Subcutaneous abdominal adipose tissue (tissue), 5 donors: ENCODE measurements around the gene CYB5R2.

Experiments
- H3K27ac ChIP-seq: one replicate; pipeline ENCODE4 v1.7.0; 2013; ENCODE audit warnings: low read depth, mild to moderate bottlenecking, inconsistent platforms, low read length, moderate library complexity
- H3K27me3 ChIP-seq, 5 donors: one replicate each; pipeline ENCODE4 v1.7.0; 2013; ENCODE audit warnings: low read length in 5 of 5, inconsistent platforms in 1 of 5; ENCODE audit not compliant: control insufficient read depth in 5 of 5, insufficient read depth in 4 of 5
- H3K36me3 ChIP-seq, 5 donors: one replicate each; pipeline ENCODE4 v1.7.0; 2013; ENCODE audit warnings: low read length in 5 of 5; ENCODE audit not compliant: control insufficient read depth in 5 of 5, insufficient read depth in 5 of 5
- H3K4me1 ChIP-seq, 5 donors: one replicate each; pipeline ENCODE4 v1.7.0; 2013; ENCODE audit warnings: low read length in 5 of 5, mild to moderate bottlenecking in 3 of 5, moderate library complexity in 1 of 5; ENCODE audit not compliant: control insufficient read depth in 5 of 5, insufficient read depth in 5 of 5
- H3K4me3 ChIP-seq, 5 donors: one replicate each; pipeline ENCODE4 v1.7.0; 2013; ENCODE audit warnings: low read length in 5 of 5, low read depth in 1 of 5
- H3K9ac ChIP-seq, 5 donors: one replicate each; pipeline ENCODE4 v1.7.0; 2013; ENCODE audit warnings: low read length in 5 of 5, mild to moderate bottlenecking in 4 of 5, moderate library complexity in 3 of 5
- H3K9me3 ChIP-seq, 5 donors: one replicate each; pipeline ENCODE4 v1.7.0; 2013; ENCODE audit warnings: low read length in 5 of 5; ENCODE audit not compliant: control insufficient read depth in 5 of 5
- donor health status: healthy.
- donor health status: healthy.
- donor health status: healthy.
- donor health status: healthy.
- donor health status: healthy.

CYB5R2 gene

DNA sequence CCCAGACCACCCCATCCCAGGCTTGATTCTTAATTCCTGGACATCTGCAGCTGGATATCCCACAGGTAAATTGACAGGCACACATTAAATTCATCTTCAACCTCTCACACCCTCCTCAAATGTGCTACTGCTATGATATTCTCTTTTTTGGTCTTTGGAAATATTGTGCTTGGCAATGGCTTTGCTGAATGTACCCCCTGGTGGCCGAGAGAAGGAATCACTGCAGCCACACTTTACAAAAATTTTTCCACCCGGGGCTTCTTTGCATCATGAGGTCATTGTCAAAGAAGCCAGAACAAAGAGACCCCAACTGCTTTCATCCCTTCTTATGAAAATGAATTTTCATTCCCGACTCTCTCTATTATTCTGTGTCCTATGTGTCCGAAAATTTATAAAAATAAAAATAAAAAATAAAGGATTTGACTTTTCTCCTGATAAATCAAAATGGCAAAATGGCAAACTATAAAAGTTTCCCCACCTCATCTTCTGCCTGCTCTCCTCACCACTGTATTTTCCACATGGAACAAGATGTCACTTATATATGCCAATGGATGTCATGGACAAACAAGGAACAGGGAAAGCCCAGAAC lies 15.0 kb upstream of the CYB5R2 start:
- H3K27me3 ChIP-seq, result peaks cover 0 to 11% (median 0%) of the 10 kb centered on the region in 5 donors
- H3K36me3 ChIP-seq, result no peaks in the 10 kb centered on the region
- H3K9ac ChIP-seq, result no peak overlapping the region
- H3K4me3 ChIP-seq, result no peak overlapping the region
- H3K27ac ChIP-seq, result no peak overlapping the region
- no peaks in the 10 kb centered on the region for H3K9me3 ChIP-seq
- H3K4me1 ChIP-seq, result no peaks in the 10 kb centered on the region

GRCh38 chr11:7687386-7687785 lies 14.1 kb upstream of the CYB5R2 start:
- Histone ChIP-seq H3K4me1 (no peaks in the 10 kb centered on the region), H3K27ac (no peak overlapping the region), H3K9me3 (no peaks in the 10 kb centered on the region), H3K4me3 (no peak overlapping the region), H3K27me3 (peaks cover 0 to 8% (median 0%) of the 10 kb centered on the region in 5 donors), H3K36me3 (no peaks in the 10 kb centered on the region), H3K9ac (no peak overlapping the region)

DNA sequence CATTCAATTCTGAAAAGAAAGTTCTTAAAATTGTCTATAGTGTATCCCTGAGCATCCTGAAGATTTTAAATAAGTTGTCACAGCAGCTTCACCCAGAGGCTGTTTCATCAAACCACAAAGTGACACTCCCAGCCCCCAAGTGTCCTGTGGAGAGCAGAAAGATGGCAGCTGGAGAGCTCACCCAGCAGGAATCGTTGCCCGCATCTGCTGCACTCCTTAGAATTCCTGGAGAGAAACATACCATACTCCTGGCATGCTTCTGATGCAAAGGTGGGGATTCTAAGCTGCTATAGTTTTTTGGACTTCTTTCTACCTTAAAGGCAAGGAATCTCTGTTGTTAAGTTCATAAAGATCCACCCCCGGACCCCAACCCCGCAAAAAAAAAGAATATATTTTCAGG lies 13.5 kb upstream of the CYB5R2 start:
- Histone ChIP-seq H3K4me3 (no peak overlapping the region), H3K9ac (no peak overlapping the region), H3K27ac (no peak overlapping the region), H3K27me3 (peaks cover 0 to 5% (median 0%) of the 10 kb centered on the region in 5 donors), H3K9me3 (no peaks in the 10 kb centered on the region), H3K36me3 (no peaks in the 10 kb centered on the region), H3K4me1 (no peaks in the 10 kb centered on the region)

GRCh38 chr11:7683571-7683970 lies 10.3 kb upstream of the CYB5R2 start:
- no peaks in the 10 kb centered on the region for H3K4me1 ChIP-seq
- H3K9me3 ChIP-seq, result no peaks in the 10 kb centered on the region
- H3K36me3 ChIP-seq, result no peaks in the 10 kb centered on the region
- no peak overlapping the region for H3K9ac ChIP-seq
- H3K27me3 ChIP-seq, result peaks cover 0 to 3% (median 0%) of the 10 kb centered on the region in 5 donors
- no peak overlapping the region for H3K27ac ChIP-seq
- H3K4me3 ChIP-seq, result no peak overlapping the region

GRCh38 chr11:7677796-7678201 lies 4.5 kb upstream of the CYB5R2 start:
- H3K4me1 ChIP-seq, result peaks cover 2 to 16% (median 12%) of the 10 kb centered on the region in 5 donors
- H3K27me3 ChIP-seq, result peaks cover 0 to 6% (median 3%) of the 10 kb centered on the region in 5 donors
- H3K27ac ChIP-seq, result no peak overlapping the region
- H3K9me3 ChIP-seq, result no peaks in the 10 kb centered on the region
- H3K36me3 ChIP-seq, result no peaks in the 10 kb centered on the region
- H3K4me3 ChIP-seq, result no peak overlapping the region
- H3K9ac ChIP-seq, result no peak overlapping the region

DNA sequence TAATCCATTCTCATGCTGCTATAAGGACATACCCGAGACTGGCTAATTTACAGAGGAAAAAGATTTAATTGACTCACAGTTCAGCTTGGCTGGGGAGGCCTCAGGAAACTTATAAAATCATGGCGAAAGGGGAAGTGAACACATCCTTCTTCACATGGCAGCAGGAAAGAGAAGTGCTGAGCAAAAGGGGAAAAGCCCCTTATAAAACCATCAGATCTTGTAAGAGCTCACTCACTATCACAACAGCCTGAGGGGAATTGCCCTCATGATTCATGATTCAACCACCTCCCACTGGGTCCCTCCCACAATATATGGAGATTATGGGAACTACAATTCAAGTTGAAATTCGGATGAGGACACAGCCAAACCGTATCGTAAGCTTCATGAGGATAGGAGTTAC lies 3.8 kb upstream of the CYB5R2 start:
- Histone ChIP-seq H3K36me3 (no peaks in the 10 kb centered on the region), H3K4me3 (no peak overlapping the region), H3K27me3 (peaks cover 0 to 11% (median 5%) of the 10 kb centered on the region in 5 donors), H3K9ac (no peak overlapping the region), H3K4me1 (peaks cover 3 to 21% (median 17%) of the 10 kb centered on the region in 5 donors), H3K9me3 (no peaks in the 10 kb centered on the region), H3K27ac (no peak overlapping the region)

- Histone ChIP-seq H3K27me3 (peaks cover 0 to 15% (median 4%) of the 10 kb centered on the region in 5 donors), H3K36me3 (no peaks in the 10 kb centered on the region), H3K9ac (no peak overlapping the region)
Measured at GRCh38 chr11:7675631-7676030, 2.3 kb upstream of the CYB5R2 start.

GRCh38 chr11:7673724-7674434 lies 579 bp upstream of the CYB5R2 start:
- Histone ChIP-seq H3K9me3 (no peaks in the 10 kb centered on the region), H3K36me3 (no peaks in the 10 kb centered on the region), H3K4me1 (peaks cover 3 to 21% (median 17%) of the 10 kb centered on the region in 5 donors), H3K4me3 (peak overlapping the region in 4 of 5 donors; percentile 58 to 70 (median 64)), H3K9ac (peak overlapping the region in 3 of 5 donors; percentile 37 to 64 (median 43)), H3K27ac (no peak overlapping the region), H3K27me3 (peaks cover 0 to 15% (median 4%) of the 10 kb centered on the region in 5 donors)

More at GRCh38 chr11:7675631-7676030, 2.3 kb upstream of the CYB5R2 start:
- H3K9me3 ChIP-seq, result no peaks in the 10 kb centered on the region
- no peak overlapping the region for H3K4me3 ChIP-seq
- peaks cover 3 to 21% (median 17%) of the 10 kb centered on the region in 5 donors for H3K4me1 ChIP-seq
- H3K27ac ChIP-seq, result no peak overlapping the region

DNA sequence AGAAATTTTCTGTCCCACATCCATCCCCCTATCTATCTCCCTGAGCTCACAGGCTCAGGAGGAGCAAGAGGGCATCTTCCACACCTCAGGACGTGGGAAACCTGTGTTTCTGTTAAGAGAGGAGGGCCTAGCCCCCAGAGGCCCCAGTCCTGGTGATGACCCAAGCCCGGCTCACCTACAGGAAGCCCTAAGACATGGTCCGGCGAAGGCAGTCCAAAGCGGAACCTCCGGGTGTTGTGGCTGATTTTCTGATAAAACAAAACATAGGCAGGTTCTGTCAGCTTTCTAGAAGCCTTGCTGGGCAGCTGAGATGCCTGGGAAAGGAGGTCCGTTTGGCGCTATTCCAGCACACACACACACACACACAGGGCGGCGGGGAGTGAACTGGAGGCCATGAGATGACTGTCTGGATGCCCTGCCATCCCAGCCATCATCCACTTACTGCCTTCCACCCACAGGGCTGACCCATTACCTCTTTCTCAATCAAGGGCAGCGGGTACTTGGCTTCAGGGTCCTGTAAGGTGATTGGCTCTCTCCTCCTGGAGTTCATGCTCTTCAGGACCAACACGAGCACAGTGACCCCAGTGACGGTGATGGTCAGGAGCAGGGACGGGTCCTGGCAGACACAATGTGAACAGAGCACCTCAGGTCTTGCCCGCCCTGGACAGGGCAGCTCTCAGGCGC lies 882 bp downstream of the CYB5R2 start:
- H3K4me1 ChIP-seq, result peaks cover 3 to 29% (median 25%) of the 10 kb centered on the region in 5 donors
- no peak overlapping the region for H3K27ac ChIP-seq
- peak overlapping the region in 1 of 5 donors; percentile 27 for H3K9ac ChIP-seq

More for the DNA sequence above, 882 bp downstream of the CYB5R2 start:
- peaks cover 0 to 4% (median 0%) of the 10 kb centered on the region in 5 donors for H3K36me3 ChIP-seq
- H3K27me3 ChIP-seq, result peaks cover 0 to 15% (median 4%) of the 10 kb centered on the region in 5 donors
- no peaks in the 10 kb centered on the region for H3K9me3 ChIP-seq
- peak overlapping the region in 3 of 5 donors; percentile 58 to 70 (median 68) for H3K4me3 ChIP-seq
